B cell (primary cell): Measurements from ENCODE around the gene ZBTB25. TPM values are rescaled to one million over a fixed set of nuclear protein-coding genes. Genes with fewer than 3 reads are reported as not detected.
A peak's percentile ranks its signal among the peaks of the same experiment; 100 is the strongest.

Experiments
- ATAC-seq: fragments of 200-7000 bp; cut with Tn5 transposase; one replicate; pipeline ENCODE4 v1.10.0; 2021; ENCODE audit warnings: low read depth, mild to moderate bottlenecking, moderate number of reproducible peaks, moderate library complexity
- CTCF ChIA-PET: fragments of 350-600 bp; sonication (Branson Sonifier 250); formaldehyde crosslinking; loops from one replicate; lab custom pipeline; 2021; ENCODE audit warnings: antibody characterized with exemption, inconsistent platforms; lab: Charles Lee
- POLR2A ChIA-PET: fragments of 350-600 bp; sonication (Branson Sonifier 250); formaldehyde crosslinking; loops from one replicate; lab custom pipeline; 2021; ENCODE audit warnings: antibody characterized with exemption; lab: Charles Lee
- DNase-seq: peaks from one replicate; pipeline ENCODE4 v3.0.0; 2013
- H2AFZ ChIP-seq: 2 replicates; pipeline ENCODE4 v1.6.1; 2012; ENCODE audit warnings: mild to moderate bottlenecking, low read depth, low read length; ENCODE audit not compliant: insufficient read depth, poor library complexity, severe bottlenecking
- H3K27ac ChIP-seq, 2 donors: 1 replicate in 1 of 2; 2 replicates in 1 of 2; pipeline ENCODE4 v1.5.1; 2012 to 2013; ENCODE audit warnings: low read length in 2 of 2, mild to moderate bottlenecking in 2 of 2, moderate library complexity in 1 of 2
- H3K27me3 ChIP-seq, 4 experiments: fragments of 200-600 bp in 1 of 4; sonication (generic) in 1 of 4; replicated peaks in 1 of 4; 1 replicate in 2 of 4; 2 replicates in 2 of 4; pipeline versions ENCODE4 v1.6.1 to v1.7.0; 2013 to 2016; ENCODE audit warnings: low read length in 3 of 4, mild to moderate bottlenecking in 2 of 4, mixed read lengths in 1 of 4, moderate library complexity in 1 of 4; ENCODE audit not compliant: insufficient read depth in 4 of 4, control insufficient read depth in 3 of 4; ENCODE audit errors: control extremely low read depth in 1 of 4
- H3K36me3 ChIP-seq, 2 experiments: replicated peaks in 1 of 2; 1 replicate in 1 of 2; 2 replicates in 1 of 2; pipeline versions ENCODE4 v1.6.1 to v1.7.1; 2013; ENCODE audit warnings: low read length in 1 of 2; ENCODE audit not compliant: insufficient read depth in 2 of 2, control insufficient read depth in 1 of 2; ENCODE audit errors: control extremely low read depth in 1 of 2, extremely low read depth in 1 of 2
- H3K4me1 ChIP-seq, 2 donors: fragments of 200-600 bp in 1 of 2; sonication (generic) in 1 of 2; 1 replicate in 1 of 2; 2 replicates in 1 of 2; pipeline versions ENCODE4 v1.5.1 to v1.6.1; 2013 to 2017; ENCODE audit warnings: low read length in 2 of 2; ENCODE audit not compliant: control insufficient read depth in 2 of 2, insufficient read depth in 2 of 2
- H3K4me2 ChIP-seq: replicated peaks from 2 replicates; pipeline ENCODE3; 2012; ENCODE audit warnings: mild to moderate bottlenecking, low read depth, low read length; ENCODE audit not compliant: poor library complexity, severe bottlenecking
- H3K4me3 ChIP-seq, 5 experiments: fragments of 200-600 bp in 1 of 5; sonication (generic) in 1 of 5; 1 replicate in 3 of 5; 2 replicates in 2 of 5; pipeline versions ENCODE4 v1.5.1 to v1.7.0; 2011 to 2016; ENCODE audit warnings: low read length in 4 of 5, mild to moderate bottlenecking in 4 of 5, low read depth in 2 of 5, control low read depth in 1 of 5, moderate library complexity in 1 of 5; ENCODE audit not compliant: insufficient read depth in 1 of 5; ENCODE audit errors: control extremely low read depth in 1 of 5, extremely low read depth in 1 of 5
- H3K79me2 ChIP-seq: fragments of 200-600 bp; sonication (generic); one replicate; pipeline ENCODE4 v1.6.0; 2016; ENCODE audit warnings: low read length; ENCODE audit not compliant: control insufficient read depth, insufficient read depth
- H3K9ac ChIP-seq: fragments of 200-600 bp; sonication (generic); 2 replicates; pipeline ENCODE4 v1.6.1; 2017; ENCODE audit warnings: mild to moderate bottlenecking, low read length, moderate library complexity
- H3K9me3 ChIP-seq, 3 donors: one replicate each; pipeline versions ENCODE4 v1.6.1 to v1.7.1; 2013; ENCODE audit warnings: low read length in 2 of 3; ENCODE audit not compliant: control insufficient read depth in 2 of 3, insufficient read depth in 1 of 3; ENCODE audit errors: control extremely low read depth in 1 of 3
- H4K20me1 ChIP-seq: 2 replicates; pipeline ENCODE4 v1.6.0; 2012; ENCODE audit warnings: mild to moderate bottlenecking, low read length; ENCODE audit not compliant: insufficient read depth, control insufficient read depth, poor library complexity, severe bottlenecking
- H3K27ac Mint-ChIP-seq: one replicate; pipeline ENCODE4 v1.8.0; 2021; ENCODE audit warnings: mixed read lengths
- H3K27me3 Mint-ChIP-seq: one replicate; pipeline ENCODE4 v1.8.0; 2021; ENCODE audit warnings: mixed read lengths
- H3K4me1 Mint-ChIP-seq: one replicate; pipeline ENCODE4 v1.8.0; 2021; ENCODE audit warnings: mixed read lengths
- H3K4me3 Mint-ChIP-seq: one replicate; pipeline ENCODE4 v1.8.0; 2021; ENCODE audit warnings: mixed read lengths
- H3K9me3 Mint-ChIP-seq: one replicate; pipeline ENCODE4 v1.8.0; 2022; ENCODE audit warnings: mixed read lengths; ENCODE audit not compliant: insufficient read depth
- CTCF ChIP-seq: fragments of 200-600 bp; IDR thresholded peaks from one replicate; pipeline ENCODE4 v1.8.0; 2022; ENCODE audit warnings: antibody characterized with exemption, mild to moderate bottlenecking
- EZH2 ChIP-seq: IDR thresholded peaks from 2 replicates; pipeline ENCODE4 v1.6.1; 2012; ENCODE audit warnings: borderline replicate concordance, low read depth, mild to moderate bottlenecking, moderate library complexity, low read length; ENCODE audit not compliant: insufficient read depth, poor library complexity, severe bottlenecking
- WGBS: methylation state at CpG from one replicate; pipeline ENCODE4 v1.1.5; 2013; ENCODE audit warnings: missing lambda C conversion rate; ENCODE audit not compliant: insufficient coverage; 5-methylcytosine and 5-hydroxymethylcytosine counted together
- intact Hi-C: fragments of 100-400 bp; cut with micrococcal nuclease; formaldehyde crosslinking; loops from one replicate; pipeline ENCODE4 v1.10.0; 2022
- polyA plus RNA-seq: library from polyadenylated mRNA; depleted of rRNA; stranded (reverse); fragments of >200 nt; gene quantifications from 2 replicates; pipeline ENCODE4 v1.2.3, GENCODE V29; 2012
- total RNA-seq, 2 donors: library from RNA; stranded (reverse); fragments of 120-200 nt in 1 of 2; gene quantifications; 1 replicate in 1 of 2; 2 replicates in 1 of 2; pipeline versions ENCODE4 v1.2.3 to v1.2.4, GENCODE V29; 2013 to 2022

The ZBTB25 gene
- total and polyA plus RNA-seq, 2 donors (not counting 1 experiment from before 2014, with no cell fraction given) = 20.8 to 45.7 TPM

- no peaks in the 10 kb centered on the region for H3K9me3 Mint-ChIP-seq
- Histone ChIP-seq H3K4me2 (no peak overlapping the region), H3K79me2 (no peaks in the 10 kb centered on the region), H3K4me3 (no peak overlapping the region), H3K27ac (peak overlapping the region in 1 of 2 donors; percentile 40), H4K20me1 (no peaks in the 10 kb centered on the region), H2AFZ (no peak overlapping the region), H3K4me1 (peaks cover 23% of the 10 kb centered on the region in 2 donors), H3K9me3 (no peaks in the 10 kb centered on the region), H3K9ac (no peak overlapping the region), H3K36me3 (no peaks in the 10 kb centered on the region), H3K27me3 (no peaks in the 10 kb centered on the region)
- DNase-seq (no peak), ATAC-seq (no peak)
- H3K27ac Mint-ChIP-seq = peak overlapping the region; percentile 77
- no peak overlapping the region for H3K4me3 Mint-ChIP-seq
- 84% methylated on average over 3 of the region's 3 CpGs for WGBS
- TF ChIP-seq EZH2 = no peak
- no peak for TF ChIP-seq CTCF
- CTCF ChIA-PET = interaction anchor here (2.7 kb wide), 1 partner anchor 10 kb away, joined by 13 read pairs; no protein-coding TSS in a partner anchor
- no peaks in the 10 kb centered on the region for H3K27me3 Mint-ChIP-seq
- intact Hi-C loops = loop anchor here (2.0 to 5.0 kb wide), 2 partner anchors 34 to 131 kb away; partner anchors contain the start of gene ZBTB25
- POLR2A ChIA-PET = no interaction called here
- peaks cover 46% of the 10 kb centered on the region for H3K4me1 Mint-ChIP-seq
Observed at GRCh38 chr14:64468451-64468850, 35.2 kb downstream of the ZBTB25 start.

GRCh38 chr14:64467566-64467965 is 36.1 kb downstream of the ZBTB25 start:
- H3K27me3 Mint-ChIP-seq = no peaks in the 10 kb centered on the region
- intact Hi-C loops = loop anchor here (5.0 kb wide), 1 partner anchor 130 kb away; no protein-coding TSS in a partner anchor
- no peak for TF ChIP-seq CTCF
- H3K27ac Mint-ChIP-seq = peak overlapping the region; percentile 18
- no peaks in the 10 kb centered on the region for H3K9me3 Mint-ChIP-seq
- Histone ChIP-seq H3K36me3 (peaks cover 0 to 1% of the 10 kb centered on the region in 2 experiments), H3K27ac (peak overlapping the region in 1 of 2 donors; percentile 40), H3K4me2 (no peak overlapping the region), H3K79me2 (no peaks in the 10 kb centered on the region), H4K20me1 (no peaks in the 10 kb centered on the region), H3K4me1 (peaks cover 32% of the 10 kb centered on the region in 2 donors), H3K27me3 (no peaks in the 10 kb centered on the region), H3K4me3 (no peak overlapping the region), H3K9ac (no peak overlapping the region), H3K9me3 (no peaks in the 10 kb centered on the region), H2AFZ (no peak overlapping the region)
- ChIA-PET CTCF (interaction anchor here (1.1 to 2.6 kb wide), 4 partner anchors 10 to 122 kb away, joined by 4 to 29 read pairs (median 8); no protein-coding TSS in a partner anchor), POLR2A (interaction anchor here (1.7 kb wide), 1 partner anchor 35 kb away, joined by 3 read pairs; no protein-coding TSS in a partner anchor)
- no peak overlapping the region for H3K4me3 Mint-ChIP-seq
- H3K4me1 Mint-ChIP-seq = peaks cover 54% of the 10 kb centered on the region
- no peak for DNase-seq
- ATAC-seq = no peak
